GM12874 (cell line): ENCODE results near the gene REEP3.

ENCODE experiments used
- CTCF ChIP-seq: IDR thresholded peaks from 2 replicates; pipeline ENCODE4 v1.5.1; 2011; ENCODE audit warnings: low read depth, mild to moderate bottlenecking, control low read depth, low read length, moderate library complexity; ENCODE audit not compliant: insufficient read depth

Gene REEP3

DNA sequence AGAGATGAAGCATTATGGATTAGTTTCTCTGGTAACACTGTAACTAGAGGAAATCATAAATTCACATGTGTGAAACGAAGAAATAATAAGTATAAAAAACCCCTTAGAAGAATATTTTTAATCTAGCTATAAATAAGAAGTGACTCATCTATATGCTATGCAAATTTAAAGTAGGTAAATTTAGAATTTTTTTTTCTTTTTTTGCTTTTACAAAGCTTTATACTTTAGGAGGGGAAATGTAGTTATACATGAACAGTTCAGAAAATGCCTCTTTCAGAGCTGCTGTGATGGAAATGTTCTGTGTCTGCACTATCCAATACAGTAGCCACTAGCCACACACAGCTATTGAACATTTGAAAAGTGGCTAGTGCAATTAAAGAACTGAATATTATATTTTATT is 87.3 kb downstream of the REEP3 start:
- TF ChIP-seq CTCF: no peak

- TF ChIP-seq CTCF: no peak
Measured at GRCh38 chr10:63611078-63611477, 89.9 kb downstream of the REEP3 start.

DNA sequence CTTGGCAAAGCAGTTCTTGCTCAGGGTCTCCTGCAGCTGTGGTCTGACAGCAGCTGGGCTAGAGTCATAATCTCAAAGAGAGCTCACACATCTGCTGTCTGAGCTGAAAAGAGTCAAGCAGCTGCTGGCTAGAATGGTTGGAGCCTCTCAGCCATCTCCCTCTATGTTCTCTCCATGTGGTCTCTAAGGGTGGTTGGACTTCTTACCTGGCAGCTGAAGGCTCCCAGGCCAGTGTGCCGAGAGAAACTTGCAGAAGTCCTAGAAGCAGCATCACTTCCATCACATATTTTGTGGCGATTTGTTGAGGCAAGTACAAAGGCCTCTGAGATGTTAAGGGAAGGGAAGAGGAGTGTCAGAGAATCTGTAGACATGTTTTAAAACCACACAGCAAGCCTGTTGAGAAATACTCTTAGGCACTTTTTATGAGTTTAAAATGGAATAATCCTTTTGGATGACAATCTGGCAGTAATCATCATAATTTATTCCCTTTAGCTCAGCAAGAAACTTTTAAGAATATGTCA is 93.2 kb downstream of the REEP3 start:
- TF ChIP-seq CTCF: no peak

DNA sequence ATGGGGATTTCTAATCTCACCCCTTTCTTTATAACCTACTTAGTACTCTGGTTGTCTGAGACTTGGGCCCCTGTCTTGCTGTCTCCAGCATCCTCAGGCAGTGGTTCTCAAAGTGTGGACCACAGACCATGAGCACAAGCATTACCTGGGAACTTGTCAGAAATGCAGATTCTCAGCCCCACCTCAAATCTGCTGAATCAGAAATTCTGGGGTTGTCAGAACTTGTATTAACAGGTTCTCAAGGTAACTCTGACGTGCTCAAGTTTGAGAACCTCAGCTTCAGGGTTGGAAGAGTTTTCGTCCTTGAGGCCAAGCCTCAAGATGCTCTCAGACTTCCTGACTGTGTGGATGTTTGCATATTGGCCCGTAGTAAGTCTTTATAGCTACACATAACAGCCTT is 97.4 kb downstream of the REEP3 start:
- TF ChIP-seq CTCF: no peak

- TF ChIP-seq CTCF: no peak
Measured at GRCh38 chr10:63619426-63619825, 98.2 kb downstream of the REEP3 start.

GRCh38 chr10:63622097-63622496 is 100.9 kb downstream of the REEP3 start:
- no peak for TF ChIP-seq CTCF

DNA sequence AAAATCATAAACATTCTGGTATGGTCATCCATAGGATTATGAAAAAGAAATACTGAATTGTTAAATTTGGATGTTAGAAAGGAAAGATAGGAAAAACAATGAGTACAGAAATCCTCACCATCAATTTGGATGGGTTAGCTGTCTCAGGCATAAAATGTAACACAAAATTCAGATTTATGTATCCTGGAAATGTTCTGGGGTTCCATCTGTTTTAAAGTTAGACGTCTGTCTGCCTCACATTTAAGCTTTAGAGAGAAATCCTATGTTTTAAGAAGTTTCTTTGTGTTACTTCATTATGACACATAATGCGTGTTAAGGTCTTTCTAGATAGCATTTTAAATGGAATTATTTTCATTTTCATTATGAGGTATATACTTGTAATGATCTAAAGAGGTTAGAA is 103.5 kb downstream of the REEP3 start:
- no peak for TF ChIP-seq CTCF

- TF ChIP-seq CTCF: no peak
Measured at GRCh38 chr10:63627396-63627795, 106.2 kb downstream of the REEP3 start.
